GM19023 (cell line): ENCODE data around the gene CALN1.
"Not testable (repeated sequence)": the region's sequence is repeated elsewhere in the genome, so short reads cannot be mapped to it uniquely, and the experiment has no call there.

ENCODE experiments used
- ATAC-seq: cut with Tn5 transposase; IDR thresholded peaks from one replicate; pipeline ENCODE4 v1.9.1; 2021; ENCODE audit warnings: mild to moderate bottlenecking, moderate library complexity; ENCODE audit not compliant: unreplicated experiment

CALN1 gene

DNA sequence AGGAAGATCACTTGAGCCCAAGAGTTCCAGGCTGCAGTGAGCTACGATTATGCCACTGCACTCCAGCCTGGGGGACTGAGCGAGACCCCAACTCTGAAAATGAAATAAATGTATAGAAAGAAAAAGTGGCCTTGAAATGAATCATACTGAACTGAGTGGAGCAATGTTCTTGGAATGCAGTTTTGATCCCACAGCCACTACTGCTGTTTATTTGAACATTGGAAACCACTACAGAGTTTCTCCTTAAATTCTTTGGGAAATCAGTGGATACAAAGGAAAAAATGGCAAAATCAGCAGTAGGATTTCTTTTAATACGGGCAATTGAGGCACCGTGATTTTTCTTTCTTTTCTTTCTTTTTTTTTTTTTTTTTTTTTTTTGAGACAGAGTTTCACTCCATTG, 642.8 kb downstream of the CALN1 start:
- ATAC-seq, result no peak

DNA sequence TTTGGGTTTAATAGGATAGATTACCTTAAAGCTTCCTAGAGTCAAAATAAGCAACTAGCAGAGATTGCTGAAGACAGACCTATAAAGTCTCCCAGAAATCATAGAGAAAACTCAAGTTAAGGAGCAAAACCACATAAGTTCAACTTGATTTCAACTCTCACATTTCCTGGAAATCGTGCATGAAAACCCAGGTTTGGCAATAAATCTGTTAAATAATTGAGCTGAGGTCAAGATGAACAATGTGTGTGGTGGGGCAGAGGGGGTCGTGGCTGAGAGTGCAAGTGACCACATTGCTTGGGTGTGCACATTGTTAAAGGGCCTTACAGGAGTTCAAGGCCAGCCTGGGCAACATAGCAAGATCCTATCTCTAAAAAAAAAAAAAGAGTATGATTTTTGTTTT, 643.7 kb downstream of the CALN1 start:
- no peak for ATAC-seq

DNA sequence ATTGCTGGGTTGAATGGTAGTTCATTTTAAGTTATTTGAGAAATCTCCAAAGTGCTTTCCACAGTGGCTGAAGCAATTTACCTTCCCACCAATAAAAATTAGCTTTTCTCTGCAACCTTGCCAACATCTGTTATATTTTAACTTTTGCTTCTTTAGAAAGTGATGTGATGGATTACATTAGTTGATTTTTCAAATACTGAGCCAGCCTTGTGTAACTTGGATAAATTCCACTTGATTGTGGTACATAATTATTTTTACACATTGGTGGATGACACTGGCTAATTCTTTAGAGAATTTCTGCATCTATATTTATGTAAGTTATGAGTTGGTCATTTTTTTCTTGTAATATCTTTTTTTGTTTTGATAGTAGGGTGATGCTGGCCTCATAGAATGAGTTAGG, 646.1 kb downstream of the CALN1 start:
- no peak for ATAC-seq

DNA sequence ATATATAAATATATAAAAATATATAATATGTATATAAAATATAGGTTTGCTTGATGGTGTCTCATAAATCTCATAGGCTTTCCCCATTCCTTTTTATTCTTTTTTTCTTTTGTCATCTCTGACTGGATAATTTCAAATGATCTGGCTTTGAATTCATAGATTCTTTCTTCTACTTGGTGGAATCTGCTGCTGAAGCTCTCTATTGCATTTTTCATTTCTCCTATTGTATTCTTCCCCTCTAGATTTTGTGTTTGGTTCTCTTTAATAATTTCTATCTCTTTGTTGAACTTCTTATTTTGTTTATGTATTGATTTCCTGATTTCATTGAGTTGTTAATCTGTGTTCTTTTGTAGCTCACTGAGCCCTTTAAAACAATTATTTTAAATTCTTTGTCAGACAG, 650.8 kb downstream of the CALN1 start:
- ATAC-seq, result no peak

DNA sequence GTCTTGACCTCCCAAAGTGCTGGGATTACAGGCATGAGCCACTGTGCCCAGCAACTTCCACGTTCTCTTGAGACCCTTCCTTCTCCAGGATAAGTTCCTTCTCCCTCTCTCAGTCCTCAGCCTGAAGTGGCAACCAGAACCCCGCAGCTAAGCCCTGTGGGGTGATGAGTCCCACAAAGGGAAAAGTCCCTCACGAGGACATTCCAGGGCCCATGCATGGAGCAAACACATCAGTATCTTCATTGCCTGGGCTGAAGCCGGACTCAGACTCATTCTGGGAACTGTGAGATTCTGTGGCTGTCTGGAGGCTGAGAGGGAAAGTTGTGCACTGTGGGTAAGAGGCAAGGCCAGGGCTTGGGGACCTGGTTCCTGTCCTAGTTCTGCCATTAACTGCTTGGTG, 657.3 kb downstream of the CALN1 start:
- no peak for ATAC-seq

DNA sequence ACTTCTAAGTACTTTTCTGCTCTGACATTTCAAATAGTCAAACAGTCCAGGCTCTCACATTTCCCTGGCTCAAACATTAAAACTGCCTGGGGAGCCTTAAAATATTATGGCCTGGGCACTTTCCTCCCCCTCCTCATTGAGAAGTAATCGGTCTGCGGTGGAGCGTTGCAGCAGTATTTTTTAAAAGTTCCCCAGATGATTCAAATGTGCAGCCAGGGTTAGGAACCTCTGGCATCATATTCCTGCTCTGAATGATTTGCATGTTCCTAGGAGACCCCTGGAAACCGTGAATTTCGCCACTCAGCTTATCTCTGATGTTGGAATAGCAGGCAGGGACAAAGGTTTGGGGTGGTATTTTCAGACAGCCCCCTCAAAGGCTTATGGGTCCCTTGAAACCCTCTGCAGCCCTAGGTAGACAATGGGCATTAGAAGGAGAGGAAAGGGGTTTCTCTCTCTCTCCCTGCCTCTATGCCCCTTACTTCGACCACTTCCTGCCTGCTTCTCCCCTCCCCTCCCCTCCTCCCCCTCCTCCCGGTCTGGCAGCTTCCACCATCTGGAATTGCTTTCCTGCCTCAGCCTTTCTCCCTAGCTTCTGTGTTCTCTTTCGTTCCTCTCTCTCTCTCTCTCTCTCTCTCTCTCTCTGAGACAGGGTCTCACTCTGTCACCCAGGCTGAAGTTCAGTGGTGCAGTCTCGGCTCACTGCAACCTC, 658.0 kb downstream of the CALN1 start:
- no peak for ATAC-seq

DNA sequence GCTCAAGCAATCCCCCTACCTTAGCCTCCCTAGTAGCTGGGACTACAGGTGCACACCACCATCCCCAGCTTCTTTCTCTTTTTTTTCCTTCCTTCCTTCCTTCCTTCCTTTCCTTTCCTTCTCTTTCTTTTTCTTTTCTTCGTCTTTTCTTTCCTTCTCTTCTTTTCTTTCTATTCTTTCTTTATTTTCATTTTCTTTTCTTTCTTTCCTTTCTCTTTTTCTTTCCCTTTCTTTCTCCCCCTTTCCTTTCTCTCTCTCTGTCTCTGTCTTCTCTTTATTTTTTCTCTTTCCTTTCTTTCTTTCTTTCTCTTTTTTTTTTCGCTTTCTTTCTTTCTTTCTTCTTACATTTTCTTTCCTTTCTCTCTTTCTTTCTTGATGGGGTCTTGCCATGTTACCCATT, 658.9 kb downstream of the CALN1 start:
- ATAC-seq, result no peak

DNA sequence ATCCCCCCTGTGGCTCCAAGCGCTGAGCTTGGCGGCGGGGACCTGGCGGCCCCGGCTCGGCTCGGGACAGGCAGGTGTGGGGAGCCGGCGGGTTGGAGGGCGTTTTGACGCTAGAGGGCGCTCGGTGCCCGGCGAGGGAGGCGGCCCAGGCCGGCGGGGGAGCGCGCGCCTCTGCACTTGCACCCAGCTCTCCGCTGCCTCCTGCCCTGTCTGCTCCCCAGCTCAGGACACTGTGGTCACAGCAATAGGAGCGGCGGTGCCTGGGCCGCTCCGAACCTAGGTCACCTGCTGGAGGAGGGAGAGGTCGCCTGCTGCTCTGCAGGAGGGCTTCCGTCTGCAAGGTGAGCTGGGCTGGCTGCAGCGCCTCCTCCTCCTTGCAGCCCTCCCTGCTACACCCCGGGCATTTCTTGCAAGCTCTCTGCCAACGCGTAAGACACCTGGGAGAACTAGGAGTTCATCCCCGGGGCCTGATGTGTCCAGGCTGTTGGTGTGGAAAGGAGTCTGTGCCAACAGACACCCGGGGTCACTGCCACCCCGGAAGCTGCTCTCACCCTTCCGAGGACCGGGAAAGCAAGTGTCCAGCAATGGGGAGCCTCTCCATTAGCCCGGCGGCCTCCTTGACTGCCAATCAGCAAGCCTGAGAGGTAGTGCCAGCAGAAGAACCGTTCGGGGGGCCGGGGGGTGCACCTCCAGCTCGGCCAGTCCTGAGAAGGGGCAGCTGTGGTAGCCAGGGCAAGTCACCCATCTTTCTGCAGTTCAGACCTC, 659.8 kb downstream of the CALN1 start:
- ATAC-seq, result no peak

DNA sequence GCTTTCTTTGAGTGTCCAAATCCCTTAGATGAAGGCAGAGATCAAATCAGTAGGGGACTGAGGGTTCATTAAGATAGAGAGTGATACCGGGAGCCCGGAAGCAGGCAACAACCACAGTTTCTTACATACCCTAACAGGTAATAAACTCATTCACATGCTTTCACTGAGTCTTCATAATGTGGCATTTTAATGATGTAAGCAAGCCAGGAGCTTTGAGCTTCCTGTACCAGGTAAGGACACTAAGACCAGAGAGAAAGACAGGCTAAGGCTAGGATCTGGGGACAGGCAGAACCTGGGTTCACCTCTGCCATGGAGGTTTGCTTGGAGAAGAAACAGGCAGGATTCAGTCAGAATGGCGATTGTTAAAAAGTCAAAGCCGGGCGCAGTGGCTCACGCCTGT, 661.8 kb downstream of the CALN1 start:
- no peak for ATAC-seq

DNA sequence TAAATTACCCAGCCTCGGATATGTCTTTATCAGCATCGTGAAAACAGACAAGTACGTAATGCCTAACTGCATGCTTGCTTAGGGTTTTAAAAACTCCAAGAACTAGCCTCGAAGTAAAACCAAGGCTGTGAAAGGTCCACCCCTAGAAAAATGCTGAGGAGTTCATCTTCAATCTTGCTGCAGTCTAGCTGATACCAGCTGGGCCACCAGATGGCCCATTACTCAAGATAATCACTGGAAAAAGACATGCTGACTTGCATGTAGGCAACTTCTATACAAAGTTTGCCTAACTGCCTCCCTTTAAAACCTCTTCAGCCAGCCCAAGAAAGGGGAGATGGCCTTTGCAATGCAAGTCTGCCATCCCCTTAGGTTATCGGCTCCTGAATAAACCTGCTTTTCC, 666.1 kb downstream of the CALN1 start:
- no peak for ATAC-seq

DNA sequence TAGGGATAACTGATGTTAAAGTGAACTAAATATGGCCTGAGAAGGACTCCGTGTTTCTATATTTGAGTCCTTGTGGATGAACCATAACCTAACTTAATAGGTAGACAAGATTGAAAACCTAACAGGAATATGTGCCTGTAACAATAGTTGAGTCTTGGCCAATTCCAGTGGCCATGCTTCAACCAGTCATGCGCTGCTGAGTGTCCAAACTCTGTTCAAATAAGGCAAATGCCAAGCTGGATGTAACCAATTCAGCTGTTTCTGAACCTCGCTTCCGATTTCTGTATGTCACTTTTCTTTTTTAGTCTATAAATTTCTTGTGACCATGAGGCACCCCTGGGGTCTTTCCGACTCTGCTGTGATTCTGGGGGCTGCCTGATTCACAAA, 672.0 kb downstream of the CALN1 start:
- ATAC-seq, result no peak

DNA sequence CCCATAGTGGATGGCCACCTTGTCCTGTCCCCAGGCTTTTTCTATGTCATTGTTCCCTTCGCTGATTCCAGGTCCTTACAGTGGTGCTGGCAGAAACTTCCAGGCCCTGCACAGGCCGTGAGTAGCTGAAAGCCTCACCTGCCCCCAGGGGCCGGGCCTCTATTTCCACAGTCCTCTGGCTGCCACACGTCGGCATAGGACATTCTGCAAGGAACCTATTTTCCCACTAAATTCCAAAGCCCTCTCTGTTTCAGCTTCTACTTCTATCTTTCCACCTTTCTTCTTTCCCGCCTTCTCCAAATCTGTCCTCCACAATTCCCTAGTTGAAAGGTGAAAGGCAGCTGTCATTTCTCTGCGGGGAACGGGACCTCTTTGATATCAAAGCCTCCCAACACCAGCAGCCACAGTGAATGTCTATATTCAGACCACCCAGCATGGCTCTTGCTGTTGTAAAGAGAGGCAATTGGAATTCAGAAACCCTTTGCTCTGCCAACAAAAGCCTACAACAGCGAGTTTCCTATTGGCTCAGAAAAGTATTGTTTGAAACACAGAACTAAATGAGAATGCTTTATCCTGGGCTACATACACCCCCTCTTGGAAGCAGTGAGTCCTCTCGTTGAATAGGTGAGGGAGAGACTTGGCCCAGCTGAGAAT, 672.5 kb downstream of the CALN1 start:
- no peak for ATAC-seq

DNA sequence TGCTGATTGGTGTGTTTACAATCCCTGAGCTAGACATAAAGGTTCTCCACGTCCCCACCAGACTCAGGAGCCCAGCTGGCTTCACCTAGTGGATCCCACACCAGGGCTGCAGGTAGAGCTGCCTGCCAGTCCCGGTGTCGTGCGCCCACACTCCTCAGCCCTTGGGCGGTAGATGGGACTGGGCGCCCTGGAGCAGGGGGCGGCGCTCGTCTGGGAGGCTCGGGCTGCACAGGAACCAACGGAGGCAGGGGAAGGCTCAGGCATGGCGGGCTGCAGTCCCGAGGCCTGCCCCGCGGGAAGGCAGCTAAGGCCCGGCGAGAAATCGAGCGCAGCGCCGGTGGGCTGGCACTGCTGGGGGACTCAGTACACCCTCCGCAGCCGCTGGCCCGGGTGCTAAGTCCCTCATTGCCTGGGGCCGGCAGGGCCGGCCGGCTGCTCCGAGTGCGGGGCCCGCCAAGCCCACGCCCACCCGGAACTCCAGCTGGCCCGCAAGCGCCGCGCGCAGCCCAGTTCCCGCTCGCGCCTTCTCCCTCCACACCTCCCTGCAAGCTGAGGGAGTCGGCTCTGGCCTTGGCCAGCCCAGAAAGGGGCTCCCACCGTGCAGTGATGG, 674.1 kb downstream of the CALN1 start:
- ATAC-seq, result not testable (repeated sequence)

DNA sequence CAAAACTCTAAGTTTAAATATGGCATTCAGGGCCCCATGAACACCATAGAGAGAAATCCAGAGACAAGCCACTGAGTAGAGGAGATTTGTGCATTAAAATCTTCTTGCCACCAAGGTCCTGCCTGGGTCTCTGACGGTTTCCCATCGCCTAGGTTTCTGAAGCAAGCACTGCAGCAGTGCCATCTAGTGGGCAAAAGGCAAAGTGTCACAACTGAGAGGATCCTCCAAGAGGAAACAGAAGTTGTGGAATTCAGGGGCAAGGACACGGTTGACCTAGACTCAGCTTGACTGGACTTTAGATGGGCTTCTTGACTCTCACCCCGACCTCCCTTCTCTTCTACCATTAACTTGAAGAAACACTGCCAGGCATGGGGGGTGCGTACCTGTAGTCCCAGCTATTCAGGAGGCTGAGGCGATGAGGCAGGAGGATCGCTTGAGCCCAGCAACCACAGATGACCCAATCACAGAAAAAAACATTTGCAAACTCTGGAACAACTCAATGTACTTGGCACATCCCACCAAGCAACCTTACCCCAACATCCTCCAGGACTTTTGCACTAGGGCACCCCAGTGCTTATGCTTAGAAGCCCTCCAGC, 676.1 kb downstream of the CALN1 start:
- no peak for ATAC-seq

DNA sequence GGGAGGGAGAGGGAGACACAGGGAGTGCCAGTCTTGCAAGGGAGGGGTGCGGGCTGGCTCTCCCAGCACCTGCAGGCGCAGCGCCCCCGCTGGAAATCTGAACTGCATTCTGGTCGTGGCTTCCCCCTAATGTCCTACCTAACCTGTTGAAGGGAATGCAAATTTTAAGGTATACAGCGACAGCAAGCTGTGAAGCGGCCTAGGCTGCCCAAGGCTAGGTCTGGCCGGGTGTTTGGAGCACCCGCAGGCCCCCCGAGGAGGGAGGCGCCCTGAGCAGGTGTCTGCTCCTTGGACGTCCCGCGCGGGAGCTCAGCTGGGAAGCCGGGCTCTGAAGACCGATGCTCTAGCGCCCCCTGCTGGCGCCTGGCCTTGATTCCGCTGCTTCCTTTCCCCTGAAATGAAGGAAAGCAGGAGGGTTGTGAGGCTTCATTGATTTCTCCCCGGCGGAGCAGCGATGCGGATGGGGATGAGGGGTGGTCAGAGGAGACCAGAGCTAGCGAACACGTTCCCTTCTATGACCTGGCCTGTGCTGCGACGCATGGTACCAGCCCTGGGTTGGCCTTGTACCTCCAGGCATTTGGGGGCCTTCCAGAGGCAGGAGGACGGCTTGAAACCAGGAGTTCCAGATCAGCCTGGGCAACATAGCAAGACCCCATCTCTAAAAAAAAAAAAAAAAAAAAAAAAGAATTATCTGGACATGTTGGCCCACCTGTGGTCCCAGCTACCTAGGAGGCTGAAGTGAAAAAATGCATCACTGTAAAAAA, 678.8 kb downstream of the CALN1 start:
- peak; percentile 68 for ATAC-seq

DNA sequence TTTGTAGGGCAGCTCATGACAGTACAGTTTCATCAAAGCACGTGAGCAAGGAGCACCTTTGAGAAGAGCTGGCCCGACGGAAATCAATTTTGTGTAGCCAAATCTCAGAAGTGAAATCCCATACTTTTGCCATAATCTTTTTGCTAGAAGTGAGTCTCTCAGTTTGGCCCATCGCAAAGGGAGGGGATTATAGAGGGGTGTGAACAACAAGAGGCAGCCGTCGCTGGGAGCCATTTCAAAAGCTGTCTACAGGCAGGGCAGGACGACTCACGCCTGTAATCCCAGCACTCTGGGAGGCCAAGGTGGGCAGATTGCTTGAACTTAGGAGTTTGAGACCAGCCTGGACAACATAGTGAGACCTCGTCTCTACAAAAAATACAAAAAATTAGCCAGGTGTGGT, 680.4 kb downstream of the CALN1 start:
- no peak for ATAC-seq
